Activated T-helper 17 cell treated with anti-CD3 and anti-CD28 coated beads, Interleukin-2, amount 50 U/mL, for 72 hours (primary cell): Measurements from ENCODE around the gene ATP10D. TPM values are rescaled to one million over a fixed set of nuclear protein-coding genes. Genes with fewer than 3 reads are reported as not detected.
"Not testable (repeated sequence)": the region's sequence is repeated elsewhere in the genome, so short reads cannot be mapped to it uniquely, and the experiment has no call there.

Experiments used
- ATAC-seq: fragments of 150-1000 bp; cut with Tn5 transposase; replicated peaks from 2 replicates; pipeline ENCODE4 v1.10.0; 2021; ENCODE audit warnings: mild to moderate bottlenecking, moderate library complexity
- H3K27ac Mint-ChIP-seq: one replicate; pipeline ENCODE4 v1.8.0; 2022; ENCODE audit warnings: mixed read lengths
- H3K27me3 Mint-ChIP-seq: one replicate; pipeline ENCODE4 v1.8.0; 2022; ENCODE audit warnings: mixed read lengths
- H3K36me3 Mint-ChIP-seq: one replicate; pipeline ENCODE4 v1.8.0; 2022; ENCODE audit warnings: low read depth, mild to moderate bottlenecking, mixed read lengths
- H3K4me1 Mint-ChIP-seq: one replicate; pipeline ENCODE4 v1.8.0; 2022; ENCODE audit warnings: mixed read lengths
- H3K4me3 Mint-ChIP-seq: one replicate; pipeline ENCODE4 v1.8.0; 2022; ENCODE audit warnings: mild to moderate bottlenecking, mixed read lengths
- H3K9me3 Mint-ChIP-seq: one replicate; pipeline ENCODE4 v1.8.0; 2022; ENCODE audit warnings: mixed read lengths
- total RNA-seq, 2 donors: library from RNA; stranded (reverse); gene quantifications; one replicate each; pipeline ENCODE4 v1.2.3, GENCODE V29; 2022

Gene ATP10D
- total RNA-seq, 2 donors from 2014 or later, result 5.1 to 8.2 TPM

DNA sequence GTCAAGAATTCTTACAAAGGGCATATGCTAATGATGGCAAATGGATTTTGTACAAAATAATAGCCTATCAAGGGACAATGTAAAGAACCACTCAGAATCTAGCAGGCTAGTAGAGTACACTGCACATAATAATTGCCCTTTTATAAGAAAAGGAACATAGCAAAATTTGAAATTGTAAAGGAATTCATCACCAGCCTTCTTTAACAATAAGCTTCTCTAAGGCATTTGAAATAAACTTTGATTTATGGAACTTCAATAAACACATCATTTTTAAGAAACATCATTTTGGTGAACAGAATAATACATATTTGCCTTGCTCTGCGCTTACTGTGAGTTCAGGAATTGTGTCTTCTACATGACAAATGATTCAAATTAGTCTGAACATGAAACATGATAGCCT lies 9.7 kb upstream of the ATP10D start:
- Mint-ChIP-seq H3K36me3 (no peaks in the 10 kb centered on the region), H3K4me3 (no peak overlapping the region), H3K4me1 (no peaks in the 10 kb centered on the region), H3K27me3 (peaks cover 15% of the 10 kb centered on the region), H3K9me3 (no peaks in the 10 kb centered on the region), H3K27ac (no peak overlapping the region)
- ATAC-seq, result no peak

DNA sequence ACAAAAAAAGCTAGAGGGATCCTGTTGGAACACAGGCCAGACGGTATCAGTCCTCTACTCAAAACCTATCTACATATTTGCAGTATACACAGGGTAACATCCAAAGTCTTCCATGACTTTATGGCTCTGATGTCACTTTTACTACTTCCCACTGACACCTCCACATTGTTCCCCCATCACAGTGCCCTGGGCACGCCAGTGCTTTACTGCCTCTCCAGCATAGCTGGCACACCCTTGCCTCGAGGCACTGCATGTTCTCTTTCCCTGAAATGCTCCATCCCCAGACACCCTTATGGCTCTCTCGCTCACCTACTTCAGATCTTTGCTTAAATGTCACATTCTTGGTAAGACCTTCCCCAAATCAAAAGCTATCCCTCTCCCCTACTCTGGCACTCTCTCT lies 6.3 kb upstream of the ATP10D start:
- no peak for ATAC-seq
- no peak overlapping the region for H3K27ac Mint-ChIP-seq
- no peak overlapping the region for H3K4me3 Mint-ChIP-seq
- peaks cover 6% of the 10 kb centered on the region for H3K27me3 Mint-ChIP-seq
- no peaks in the 10 kb centered on the region for H3K36me3 Mint-ChIP-seq
- peaks cover 5% of the 10 kb centered on the region for H3K4me1 Mint-ChIP-seq
- no peaks in the 10 kb centered on the region for H3K9me3 Mint-ChIP-seq

DNA sequence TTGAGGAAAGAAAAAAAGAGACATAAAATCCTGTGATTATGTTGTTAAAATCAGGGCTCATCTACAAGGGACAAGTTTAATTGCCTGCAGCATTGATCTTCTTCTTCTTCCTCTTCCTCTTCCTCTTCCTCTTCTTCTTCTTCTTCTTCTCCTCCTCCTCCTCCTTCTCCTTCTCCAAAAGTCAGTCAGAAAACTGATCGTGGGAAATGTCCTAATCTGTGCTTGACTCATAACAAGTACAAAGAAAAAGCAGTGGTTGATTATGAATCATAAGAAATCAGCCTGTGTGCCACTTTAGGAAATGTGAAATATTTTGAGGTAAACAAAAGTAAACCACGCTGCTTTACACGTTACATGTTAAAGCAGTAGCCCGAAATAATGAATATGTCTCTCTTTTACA lies 2.7 kb upstream of the ATP10D start:
- Mint-ChIP-seq H3K4me1 (peaks cover 9% of the 10 kb centered on the region), H3K4me3 (no peak overlapping the region), H3K36me3 (no peaks in the 10 kb centered on the region), H3K27ac (no peak overlapping the region), H3K27me3 (peaks cover 6% of the 10 kb centered on the region), H3K9me3 (no peaks in the 10 kb centered on the region)
- ATAC-seq, result no peak

DNA sequence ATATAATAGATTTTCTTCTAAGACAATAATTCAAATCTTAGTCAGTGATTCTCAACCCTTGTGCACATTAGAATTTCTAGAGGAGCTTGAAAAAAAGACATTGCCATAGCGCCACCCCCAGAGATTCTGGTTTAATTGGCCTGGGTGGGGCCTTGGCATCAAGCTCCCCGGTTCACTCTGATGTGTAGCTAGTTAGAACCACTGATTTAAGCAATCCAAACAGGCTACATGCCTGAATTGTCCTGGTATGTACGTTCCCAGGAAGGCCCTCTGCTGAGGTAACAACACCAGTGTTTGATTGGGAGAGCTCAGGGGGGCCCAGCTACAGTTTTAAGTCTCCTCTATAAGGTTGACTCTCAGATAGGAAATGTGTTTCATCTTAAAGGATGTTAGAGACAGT lies 1.3 kb upstream of the ATP10D start:
- H3K36me3 Mint-ChIP-seq, result no peaks in the 10 kb centered on the region
- peaks cover 3% of the 10 kb centered on the region for H3K27me3 Mint-ChIP-seq
- H3K9me3 Mint-ChIP-seq, result no peaks in the 10 kb centered on the region
- peak overlapping the region; percentile 97 for H3K4me3 Mint-ChIP-seq
- H3K27ac Mint-ChIP-seq, result no peak overlapping the region
- peaks cover 9% of the 10 kb centered on the region for H3K4me1 Mint-ChIP-seq
- no peak for ATAC-seq

DNA sequence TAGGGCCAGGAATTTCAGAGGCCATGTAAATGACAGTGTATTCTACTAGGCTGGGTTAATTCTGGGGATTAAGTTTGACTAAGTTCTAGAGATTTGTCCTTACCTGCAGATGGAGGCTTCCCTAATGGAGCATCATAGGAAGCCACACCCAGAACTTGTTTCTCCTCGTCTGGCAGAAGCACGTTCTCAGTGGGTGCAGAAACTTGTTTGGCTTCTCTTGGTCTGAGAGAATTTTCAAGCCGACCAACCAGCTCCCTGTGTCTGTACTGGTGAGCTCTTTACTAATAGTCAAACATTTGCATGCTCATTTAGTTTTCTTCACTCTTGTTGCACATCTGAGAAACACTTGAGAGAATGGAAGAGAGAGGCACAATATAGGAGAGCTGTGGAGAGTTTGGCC lies 907 bp upstream of the ATP10D start:
- no peaks in the 10 kb centered on the region for H3K36me3 Mint-ChIP-seq
- ATAC-seq, result no peak

DNA sequence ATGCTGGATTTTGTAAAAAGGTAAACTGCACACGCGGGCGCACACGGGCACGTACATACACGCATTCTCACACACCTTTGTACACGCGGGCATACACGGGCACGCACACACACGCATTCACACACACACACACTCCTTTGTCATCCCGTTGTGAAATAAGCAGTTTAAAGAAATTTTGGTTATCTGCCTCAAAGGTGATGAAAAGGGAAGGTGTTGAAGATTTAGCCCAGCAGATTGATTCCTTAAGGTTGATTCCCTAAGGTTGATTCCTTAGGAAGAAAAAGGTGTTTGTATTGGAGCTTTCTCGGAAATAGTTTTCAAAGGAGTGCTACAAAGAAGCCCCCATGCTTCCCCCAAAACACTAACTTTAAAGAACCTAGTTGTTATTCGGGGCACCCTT lies 693 bp downstream of the ATP10D start:
- Mint-ChIP-seq H3K27ac (peak overlapping the region; percentile 92), H3K9me3 (no peaks in the 10 kb centered on the region), H3K27me3 (no peaks in the 10 kb centered on the region)

More for the DNA sequence above, 907 bp upstream of the ATP10D start:
- Mint-ChIP-seq H3K4me3 (peak overlapping the region; percentile 97), H3K4me1 (peaks cover 9% of the 10 kb centered on the region), H3K27ac (peak overlapping the region; percentile 92), H3K27me3 (no peaks in the 10 kb centered on the region), H3K9me3 (no peaks in the 10 kb centered on the region)

DNA sequence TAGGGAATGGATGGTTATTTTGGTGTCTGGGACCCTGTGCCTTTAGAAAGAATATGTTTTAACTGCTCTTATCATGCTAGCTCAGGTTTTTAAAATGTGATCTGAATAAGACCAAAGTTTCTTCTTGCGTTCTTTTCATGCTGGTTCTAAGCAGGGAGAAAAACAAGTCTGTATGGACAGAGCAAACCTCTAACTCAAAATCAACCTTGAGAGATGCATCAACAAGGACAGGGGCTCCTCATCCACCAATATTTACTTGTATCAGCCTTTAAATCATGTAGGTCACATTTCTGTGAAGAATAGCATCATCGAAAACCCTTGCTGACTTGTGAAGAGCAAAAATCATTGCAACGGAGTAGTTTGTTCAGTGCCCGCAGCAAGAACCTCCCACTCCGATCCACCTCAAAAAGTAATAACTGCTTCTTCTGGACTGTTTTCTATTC lies 1.2 kb downstream of the ATP10D start:
- Mint-ChIP-seq H3K36me3 (no peaks in the 10 kb centered on the region), H3K27ac (peak overlapping the region; percentile 92), H3K9me3 (no peaks in the 10 kb centered on the region), H3K4me3 (peak overlapping the region; percentile 97), H3K27me3 (no peaks in the 10 kb centered on the region), H3K4me1 (peaks cover 9% of the 10 kb centered on the region)
- ATAC-seq, result no peak

More for the DNA sequence above, 693 bp downstream of the ATP10D start:
- Mint-ChIP-seq H3K4me1 (peaks cover 9% of the 10 kb centered on the region), H3K36me3 (no peaks in the 10 kb centered on the region), H3K4me3 (peak overlapping the region; percentile 97)
- no peak for ATAC-seq

DNA sequence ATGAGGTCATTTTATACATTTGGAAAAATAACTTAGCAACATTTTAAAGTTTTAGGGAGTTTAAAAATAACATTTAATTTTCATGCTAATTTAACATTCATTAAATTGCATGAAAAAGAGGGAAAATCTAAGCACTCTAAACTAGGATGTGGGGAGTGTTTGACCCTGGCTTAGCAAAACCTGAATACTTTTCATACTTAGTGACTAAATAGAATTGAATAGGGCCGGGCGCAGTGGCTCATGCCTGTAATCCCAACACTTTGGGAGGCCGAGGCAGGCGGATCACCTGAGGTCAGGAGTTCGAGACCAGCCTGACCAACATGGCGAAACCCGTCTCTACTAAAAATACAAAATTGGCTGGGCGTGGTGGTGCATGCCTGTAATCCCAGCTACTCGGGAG lies 1.7 kb downstream of the ATP10D start:
- not testable (repeated sequence) for H3K36me3 Mint-ChIP-seq

DNA sequence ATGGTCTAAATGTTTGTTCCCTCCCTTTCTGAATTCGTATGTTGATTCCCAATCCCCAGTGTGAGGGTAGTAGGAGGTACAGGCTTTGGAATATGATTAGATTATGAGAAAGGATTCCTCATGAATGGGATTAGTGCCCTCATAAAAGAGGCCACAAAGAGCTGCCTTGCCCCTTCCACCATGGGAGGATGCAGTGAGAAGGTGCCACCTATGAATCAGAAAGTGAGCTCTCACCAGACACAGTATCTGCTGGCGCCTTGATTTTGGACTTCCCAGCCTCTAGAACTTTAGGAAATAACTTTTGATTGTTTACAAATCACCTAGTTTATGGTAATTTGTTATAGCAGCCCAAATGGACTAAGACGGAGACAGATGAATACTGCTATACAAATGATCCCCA lies 3.6 kb downstream of the ATP10D start:
- ATAC-seq, result no peak
- Mint-ChIP-seq H3K36me3 (no peaks in the 10 kb centered on the region), H3K27ac (no peak overlapping the region), H3K27me3 (no peaks in the 10 kb centered on the region), H3K9me3 (no peaks in the 10 kb centered on the region), H3K4me3 (no peak overlapping the region), H3K4me1 (peaks cover 4% of the 10 kb centered on the region)

More for the DNA sequence above, 1.7 kb downstream of the ATP10D start:
- not testable (repeated sequence) for H3K4me3 Mint-ChIP-seq, ATAC-seq, H3K4me1 Mint-ChIP-seq, H3K27me3 Mint-ChIP-seq, H3K27ac Mint-ChIP-seq, H3K9me3 Mint-ChIP-seq

DNA sequence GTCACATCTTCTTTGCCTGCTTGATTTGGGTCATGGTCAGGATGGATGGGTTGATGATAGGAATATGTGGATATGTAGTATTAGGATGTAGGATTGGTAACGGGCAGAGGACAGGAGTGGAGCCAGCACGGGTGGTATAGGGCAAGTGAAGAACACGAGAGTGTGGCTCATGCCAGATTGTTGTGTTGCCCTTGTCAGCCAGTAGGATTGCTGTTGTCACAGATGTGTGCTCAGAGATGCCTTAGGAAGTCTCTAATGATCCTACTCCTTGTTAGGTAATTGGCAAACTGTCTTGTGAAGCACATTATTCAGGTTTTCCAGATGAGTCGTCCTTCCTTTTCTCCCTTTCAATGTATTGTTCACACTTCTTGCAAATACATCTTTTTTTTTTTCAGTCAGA lies 5.5 kb downstream of the ATP10D start:
- ATAC-seq, result peak; percentile 85
- Mint-ChIP-seq H3K36me3 (no peaks in the 10 kb centered on the region), H3K27ac (no peak overlapping the region), H3K9me3 (no peaks in the 10 kb centered on the region), H3K4me3 (no peak overlapping the region), H3K4me1 (peaks cover under 1% of the 10 kb centered on the region), H3K27me3 (no peaks in the 10 kb centered on the region)

DNA sequence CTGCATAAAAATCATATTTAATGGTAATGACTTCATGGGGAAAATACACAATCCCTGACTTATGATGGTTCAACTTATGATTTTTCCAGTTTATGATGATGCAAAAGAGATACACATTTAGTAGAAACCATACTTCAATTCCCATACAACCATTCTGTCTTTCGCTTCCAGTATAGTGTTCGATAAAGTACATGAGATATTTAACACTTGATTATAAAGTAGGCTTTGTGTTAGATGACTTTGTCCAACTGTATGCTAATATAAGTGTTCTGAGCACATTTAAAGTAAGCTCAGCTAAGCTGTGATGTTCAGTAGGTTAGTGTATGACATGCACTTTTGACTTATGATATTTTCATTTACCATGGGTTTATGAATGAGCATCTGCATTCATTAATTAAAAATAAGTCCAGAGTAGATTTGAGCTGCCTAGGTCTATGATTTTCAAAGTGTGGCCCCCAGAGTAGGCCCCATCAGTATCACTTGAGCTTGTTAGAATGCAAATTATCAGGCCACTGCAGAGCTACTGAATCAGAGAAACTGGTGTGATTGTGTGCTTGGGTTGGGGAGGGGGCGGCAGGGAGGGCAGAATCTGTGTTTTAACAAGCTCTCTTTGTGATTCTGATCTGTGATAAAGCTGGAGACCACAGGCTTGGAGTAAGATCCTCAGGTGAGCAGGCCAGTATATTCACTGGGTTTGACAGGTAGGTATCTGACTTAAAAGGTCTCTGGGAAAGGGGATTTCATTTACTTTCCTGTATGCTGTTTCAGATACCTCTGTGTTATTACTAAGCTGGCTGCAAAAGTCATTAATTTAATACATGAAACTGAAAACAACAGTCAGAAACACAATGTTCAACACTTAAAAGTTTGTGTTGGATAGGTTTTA lies 8.4 kb downstream of the ATP10D start:
- no peak for ATAC-seq
- no peaks in the 10 kb centered on the region for H3K4me1 Mint-ChIP-seq
- no peak overlapping the region for H3K4me3 Mint-ChIP-seq
- H3K27ac Mint-ChIP-seq, result no peak overlapping the region
- no peaks in the 10 kb centered on the region for H3K36me3 Mint-ChIP-seq
- H3K27me3 Mint-ChIP-seq, result no peaks in the 10 kb centered on the region
- H3K9me3 Mint-ChIP-seq, result no peaks in the 10 kb centered on the region

DNA sequence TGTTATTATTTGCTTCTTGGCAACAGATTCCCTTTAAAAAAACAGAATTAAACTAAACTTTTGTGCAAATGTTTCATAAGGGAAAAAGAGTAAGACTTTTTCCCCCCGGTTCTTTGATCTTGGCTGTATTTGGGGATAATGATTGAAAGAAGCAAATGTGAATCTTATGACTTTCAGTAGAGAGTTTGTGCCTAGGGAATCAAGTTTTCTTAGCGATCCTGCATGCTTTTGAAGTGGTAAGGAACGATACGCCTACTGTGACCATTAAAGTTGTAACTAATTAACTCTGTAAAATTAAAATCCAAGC lies 9.0 kb downstream of the ATP10D start:
- no peaks in the 10 kb centered on the region for H3K27me3 Mint-ChIP-seq
- H3K36me3 Mint-ChIP-seq, result no peaks in the 10 kb centered on the region
- H3K27ac Mint-ChIP-seq, result no peak overlapping the region
- no peaks in the 10 kb centered on the region for H3K4me1 Mint-ChIP-seq
- no peak overlapping the region for H3K4me3 Mint-ChIP-seq
- ATAC-seq, result no peak
- no peaks in the 10 kb centered on the region for H3K9me3 Mint-ChIP-seq

DNA sequence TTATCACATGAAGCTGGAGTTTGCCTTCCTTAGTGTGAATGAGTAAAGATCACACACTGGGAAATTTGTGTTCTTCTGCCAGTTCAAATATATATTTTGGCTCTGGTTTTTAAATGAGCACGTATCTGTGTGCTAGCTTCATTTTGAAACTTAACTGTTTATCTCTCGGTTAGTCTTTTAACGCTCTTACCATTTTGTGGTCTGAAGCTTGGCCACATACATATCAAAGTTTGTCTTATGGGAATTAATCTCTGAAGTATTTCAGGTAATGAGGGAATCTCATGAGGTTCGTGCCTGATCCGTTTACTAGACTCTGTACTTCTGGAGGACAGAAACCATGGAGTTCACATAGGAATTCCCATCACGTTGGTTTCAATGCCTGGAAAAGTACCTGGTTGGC lies 13.8 kb downstream of the ATP10D start:
- Mint-ChIP-seq H3K9me3 (no peaks in the 10 kb centered on the region), H3K27ac (no peak overlapping the region), H3K36me3 (no peaks in the 10 kb centered on the region), H3K4me3 (no peak overlapping the region), H3K4me1 (no peaks in the 10 kb centered on the region), H3K27me3 (no peaks in the 10 kb centered on the region)
- ATAC-seq, result no peak

DNA sequence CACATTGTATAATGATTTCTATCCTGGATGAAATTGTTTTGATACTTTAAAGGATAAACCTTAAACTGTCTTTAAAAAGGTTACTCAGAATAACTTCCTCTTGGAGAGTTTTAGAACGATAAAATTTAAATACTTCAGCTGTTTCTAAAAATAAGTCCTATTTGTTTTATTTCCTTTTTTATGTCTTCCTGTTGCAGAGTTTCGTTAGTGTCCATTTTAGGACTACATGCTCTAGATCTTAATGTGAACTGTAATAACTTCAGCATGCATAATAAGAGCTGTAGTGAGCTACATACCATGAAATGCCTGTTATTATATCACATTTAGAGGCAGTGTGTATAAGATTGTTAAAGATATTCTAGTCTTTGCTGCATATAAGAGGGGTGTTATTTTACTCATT lies 14.6 kb downstream of the ATP10D start:
- Mint-ChIP-seq H3K4me3 (no peak overlapping the region), H3K36me3 (no peaks in the 10 kb centered on the region), H3K27ac (no peak overlapping the region), H3K9me3 (no peaks in the 10 kb centered on the region), H3K27me3 (no peaks in the 10 kb centered on the region), H3K4me1 (no peaks in the 10 kb centered on the region)
- no peak for ATAC-seq

DNA sequence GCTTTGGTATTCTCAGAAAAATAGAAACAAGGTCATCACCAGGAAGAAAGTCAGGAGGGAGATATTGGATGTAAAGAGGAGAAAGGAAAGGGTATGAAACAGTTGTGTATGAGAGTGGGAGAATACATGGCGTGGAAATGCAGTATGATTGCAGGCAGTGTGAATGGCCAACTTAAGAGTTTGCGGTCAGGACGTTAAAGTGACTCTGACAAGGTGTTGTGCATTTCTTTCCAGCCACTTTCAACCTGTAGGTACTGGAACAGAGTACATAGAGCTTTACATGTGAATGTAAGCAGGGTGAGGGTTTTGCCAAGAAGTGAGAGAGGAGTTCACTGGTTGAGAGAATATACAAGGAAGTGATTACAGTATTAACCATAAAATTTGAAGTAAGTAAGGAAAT lies 15.7 kb downstream of the ATP10D start:
- no peak overlapping the region for H3K4me3 Mint-ChIP-seq
- no peaks in the 10 kb centered on the region for H3K27me3 Mint-ChIP-seq
- no peaks in the 10 kb centered on the region for H3K4me1 Mint-ChIP-seq
- no peak for ATAC-seq
- no peaks in the 10 kb centered on the region for H3K36me3 Mint-ChIP-seq
- H3K9me3 Mint-ChIP-seq, result no peaks in the 10 kb centered on the region
- no peak overlapping the region for H3K27ac Mint-ChIP-seq
